HepG2 (cell line): Measurements from ENCODE around the gene HSPB3. TPM values are rescaled to one million over a fixed set of nuclear protein-coding genes. Genes with fewer than 3 reads are reported as not detected.

Experiments used
- ATAC-seq: fragments of 200-7000 bp; cut with Tn5 transposase; 3 replicates; pipeline ENCODE4 v1.9.1; 2020; ENCODE audit warnings: mild to moderate bottlenecking, moderate library complexity
- BruUV-seq: library from RNA; stranded (reverse); fragments of 400-500 nt; replicated peaks from 2 replicates; lab custom pipeline; 2021; lab: Mats Ljungman, UMichigan
- CTCF ChIA-PET: fragments of 300-600 bp; formaldehyde crosslinking; extraction: SDS; loops from one replicate; lab custom pipeline; 2021; ENCODE audit warnings: low total read pairs, inconsistent platforms, low intra/inter-chr PET ratio; lab: Yijun Ruan, JAX
- POLR2A ChIA-PET: fragments of 350-600 bp; sonication (Branson Sonifier 250); formaldehyde crosslinking; loops from one replicate; lab custom pipeline; 2020; ENCODE audit warnings: antibody characterized with exemption, inconsistent platforms; lab: Yijun Ruan, JAX
- DNase-seq: peaks from one replicate; pipeline ENCODE4 v3.0.0-alpha.2; 2015; ENCODE audit warnings: low spot score
- FAIRE-seq: peaks from 3 replicates; lab custom pipeline; 2011; peaks lifted over from hg19 to GRCh38; lab: Jason Lieb, UNC
- H2AFZ ChIP-seq: one replicate; pipeline ENCODE4 v1.6.1; 2011; ENCODE audit warnings: low read length, inconsistent platforms
- H3K27ac ChIP-seq: fragments of 300-600 bp; 3 replicates; pipeline ENCODE4 v1.8.0; 2011; ENCODE audit warnings: mixed run types, mild to moderate bottlenecking, mixed read lengths, low read length, inconsistent platforms; ENCODE audit not compliant: insufficient read depth; ENCODE audit errors: extremely low read length
- H3K27me3 ChIP-seq, 2 experiments: fragments of 200-600 bp in 1 of 2; 2 replicates in 1 of 2; 3 replicates in 1 of 2; pipeline versions ENCODE4 v1.6.0 to v1.8.0; 2011; ENCODE audit warnings: low read length in 2 of 2, mild to moderate bottlenecking in 2 of 2, moderate library complexity in 2 of 2, inconsistent platforms in 1 of 2; ENCODE audit not compliant: insufficient read depth in 2 of 2, control insufficient read depth in 1 of 2
- H3K36me3 ChIP-seq, 2 experiments: fragments of 200-600 bp in 1 of 2; replicated peaks in 1 of 2; 2 replicates in 1 of 2; 3 replicates in 1 of 2; pipeline versions ENCODE4 v1.5.1 to v1.8.0; 2011; ENCODE audit warnings: low read length in 2 of 2, inconsistent platforms in 1 of 2; ENCODE audit not compliant: insufficient read depth in 2 of 2, control insufficient read depth in 1 of 2
- H3K4me1 ChIP-seq: 2 replicates; pipeline ENCODE4 v1.5.1; 2012; ENCODE audit warnings: low read length, inconsistent platforms; ENCODE audit not compliant: insufficient read depth
- H3K4me2 ChIP-seq: 2 replicates; pipeline ENCODE4 v1.6.0; 2011; ENCODE audit warnings: low read depth, low read length, inconsistent platforms
- H3K4me3 ChIP-seq, 3 experiments: fragments of 200-600 bp in 1 of 3; sonication (generic), shearing (Covaris generic) in 1 of 3; replicated peaks in 1 of 3; 2 replicates each; pipeline ENCODE4 v1.5.1; 2011 to 2016; ENCODE audit warnings: low read length in 3 of 3, inconsistent platforms in 2 of 3, low read depth in 2 of 3, mild to moderate bottlenecking in 2 of 3, control low read depth in 1 of 3, mixed read lengths in 1 of 3; ENCODE audit not compliant: insufficient read depth in 1 of 3
- H3K79me2 ChIP-seq: one replicate; pipeline ENCODE4 v1.6.1; 2011; ENCODE audit warnings: low read length, inconsistent platforms; ENCODE audit not compliant: insufficient read depth
- H3K9ac ChIP-seq: 2 replicates; pipeline ENCODE4 v1.6.0; 2011; ENCODE audit warnings: mild to moderate bottlenecking, low read depth, low read length, inconsistent platforms; ENCODE audit not compliant: insufficient read depth
- H3K9me3 ChIP-seq: 2 replicates; pipeline ENCODE4 v1.5.1; 2012; ENCODE audit warnings: mild to moderate bottlenecking, low read length
- H4K20me1 ChIP-seq: 2 replicates; pipeline ENCODE4 v1.6.0; 2011; ENCODE audit warnings: inconsistent platforms, mild to moderate bottlenecking, low read length, moderate library complexity; ENCODE audit not compliant: insufficient read depth
- ATF3 ChIP-seq: sonication (generic); formaldehyde crosslinking; IDR thresholded peaks from 2 replicates; pipeline ENCODE4 v1.4.0; 2020; ENCODE audit warnings: missing genetic modification reagents
- CHD4 ChIP-seq: fragments of 200-600 bp; sonication (generic); IDR thresholded peaks from 2 replicates; pipeline ENCODE4 v1.7.0; 2017; ENCODE audit warnings: mild to moderate bottlenecking, low read length, borderline replicate concordance
- PBX2 ChIP-seq: IDR thresholded peaks from 2 replicates; pipeline ENCODE4 v1.6.1; 2016; ENCODE audit warnings: control low read depth
- SMAD3 ChIP-seq: sonication (generic); formaldehyde crosslinking; IDR thresholded peaks from 2 replicates; pipeline ENCODE4 v1.4.0; 2020; ENCODE audit warnings: missing genetic modification reagents
- SPEN ChIP-seq: sonication (generic); formaldehyde crosslinking; IDR thresholded peaks from 2 replicates; pipeline ENCODE4 v1.5.1; 2020; ENCODE audit warnings: low read depth, mild to moderate bottlenecking, missing genetic modification reagents
- ZNF30 ChIP-seq: sonication (generic); formaldehyde crosslinking; IDR thresholded peaks from 2 replicates; pipeline ENCODE4 v1.5.0; 2020; ENCODE audit warnings: mild to moderate bottlenecking, missing genetic modification reagents
- ZNF619 ChIP-seq: sonication (generic); formaldehyde crosslinking; IDR thresholded peaks from 2 replicates; pipeline ENCODE4 v1.4.0; 2020; ENCODE audit warnings: mild to moderate bottlenecking, missing genetic modification reagents
- ZNF687 ChIP-seq: sonication (generic); formaldehyde crosslinking; IDR thresholded peaks from 2 replicates; pipeline ENCODE4 v1.5.1; 2020; ENCODE audit warnings: mild to moderate bottlenecking, missing genetic modification reagents, moderate library complexity
- ZSCAN12 ChIP-seq: sonication (generic); formaldehyde crosslinking; IDR thresholded peaks from 2 replicates; pipeline ENCODE4 v1.9.0; 2021; ENCODE audit warnings: mild to moderate bottlenecking, missing genetic modification reagents
- WGBS: methylation state at CpG from one replicate; pipeline ENCODE4 v1.1.6; 2017; ENCODE audit warnings: low lambda C conversion rate; 5-methylcytosine and 5-hydroxymethylcytosine counted together
- in situ Hi-C: cut with HindIII; loops from 2 replicates; pipeline ENCODE4 v1.10.0; 2017; ENCODE audit warnings: low pct_unique_long_range_greater_than_20kb; ENCODE audit not compliant: extremely low pct_ligation_motif_present
- intact Hi-C: fragments of 100-400 bp; cut with micrococcal nuclease; formaldehyde crosslinking; loops from one replicate; pipeline ENCODE4 v1.10.0; 2022; ENCODE audit not compliant: unreplicated experiment
- polyA plus RNA-seq, 8 experiments: library from polyadenylated mRNA; depleted of rRNA in 3 of 8; stranded (reverse) in 7 of 8; unstranded in 1 of 8; fragments of >200 nt; fragmentation: Illumina TruSeq in 4 of 8; extraction: Trizol in 4 of 8; gene quantifications; 2 replicates each; pipeline versions ENCODE4 v1.2.1 to v1.2.3, GENCODE V29; 2011 to 2016; ENCODE audit warnings: low read depth in 4 of 8, missing spikeins in 1 of 8, mixed read lengths in 1 of 8; ENCODE audit not compliant: insufficient read depth in 1 of 8
- total RNA-seq, 5 experiments: library from RNA; depleted of rRNA; stranded (reverse); fragments of >200 nt; fragmentation: Illumina TruSeq; extraction: Trizol; gene quantifications; 2 replicates each; pipeline ENCODE4 v1.2.3, GENCODE V29; 2016; ENCODE audit warnings: low read depth in 1 of 5
- TF ChIP-seq, protein P1 (sequence below): sonication (generic); formaldehyde crosslinking; IDR thresholded peaks from 2 replicates; pipeline ENCODE4 v1.4.0; 2020; ENCODE audit warnings: missing genetic modification reagents, borderline replicate concordance
- TF ChIP-seq, protein P2 (sequence below): sonication (generic); formaldehyde crosslinking; IDR thresholded peaks from 2 replicates; pipeline ENCODE4 v1.4.0; 2020; ENCODE audit warnings: mild to moderate bottlenecking, low read depth, missing genetic modification reagents
- TF ChIP-seq, protein P3 (sequence below): IDR thresholded peaks from 2 replicates; pipeline ENCODE4 v1.6.1; 2018; ENCODE audit warnings: missing genetic modification reagents
- TF ChIP-seq, protein P4 (sequence below): sonication (generic); formaldehyde crosslinking; IDR thresholded peaks from 2 replicates; pipeline ENCODE4 v1.8.1; 2023; ENCODE audit warnings: mild to moderate bottlenecking, moderate library complexity, missing genetic modification reagents

The HSPB3 gene
- total and polyA plus RNA-seq, 2 of the 13 experiments (the other 11 are each of a cell fraction or from before 2014, with no cell fraction given), result not detected

- no peak overlapping the region for H3K4me2 ChIP-seq
- H3K36me3 ChIP-seq, result no peaks in the 10 kb centered on the region
- ChIA-PET POLR2A (no interaction called here), CTCF (no interaction called here)
- H4K20me1 ChIP-seq, result no peaks in the 10 kb centered on the region
- FAIRE-seq (no peak), ATAC-seq (no peak), DNase-seq (no peak)
- no TSS peak for BruUV-seq
- H3K79me2 ChIP-seq, result no peaks in the 10 kb centered on the region
- H3K9me3 ChIP-seq, result no peaks in the 10 kb centered on the region
- in situ Hi-C loops (no loop called here), intact Hi-C loops (no loop called here)
- H3K27ac ChIP-seq, result no peak overlapping the region
- H3K4me3 ChIP-seq, result no peak overlapping the region
- H2AFZ ChIP-seq, result no peak overlapping the region
- 9% methylated on average over 7 of the region's 7 CpGs for WGBS
- no peak overlapping the region for H3K9ac ChIP-seq
- H3K4me1 ChIP-seq, result no peaks in the 10 kb centered on the region
- H3K27me3 ChIP-seq, result peaks cover 0 to 14% of the 10 kb centered on the region in 2 experiments; a peak in 2 of 5 replicates
- TF ChIP-seq, protein P1, sequence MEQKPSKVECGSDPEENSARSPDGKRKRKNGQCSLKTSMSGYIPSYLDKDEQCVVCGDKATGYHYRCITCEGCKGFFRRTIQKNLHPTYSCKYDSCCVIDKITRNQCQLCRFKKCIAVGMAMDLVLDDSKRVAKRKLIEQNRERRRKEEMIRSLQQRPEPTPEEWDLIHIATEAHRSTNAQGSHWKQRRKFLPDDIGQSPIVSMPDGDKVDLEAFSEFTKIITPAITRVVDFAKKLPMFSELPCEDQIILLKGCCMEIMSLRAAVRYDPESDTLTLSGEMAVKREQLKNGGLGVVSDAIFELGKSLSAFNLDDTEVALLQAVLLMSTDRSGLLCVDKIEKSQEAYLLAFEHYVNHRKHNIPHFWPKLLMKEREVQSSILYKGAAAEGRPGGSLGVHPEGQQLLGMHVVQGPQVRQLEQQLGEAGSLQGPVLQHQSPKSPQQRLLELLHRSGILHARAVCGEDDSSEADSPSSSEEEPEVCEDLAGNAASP (CRISPR knock-in tag), result no peak
- no peak for TF ChIP-seq SMAD3
- no peak for TF ChIP-seq SPEN (CRISPR knock-in tag)
- TF ChIP-seq, protein P2, sequence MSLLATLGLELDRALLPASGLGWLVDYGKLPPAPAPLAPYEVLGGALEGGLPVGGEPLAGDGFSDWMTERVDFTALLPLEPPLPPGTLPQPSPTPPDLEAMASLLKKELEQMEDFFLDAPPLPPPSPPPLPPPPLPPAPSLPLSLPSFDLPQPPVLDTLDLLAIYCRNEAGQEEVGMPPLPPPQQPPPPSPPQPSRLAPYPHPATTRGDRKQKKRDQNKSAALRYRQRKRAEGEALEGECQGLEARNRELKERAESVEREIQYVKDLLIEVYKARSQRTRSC (CRISPR knock-in tag), result no peak
- TF ChIP-seq, protein P3, sequence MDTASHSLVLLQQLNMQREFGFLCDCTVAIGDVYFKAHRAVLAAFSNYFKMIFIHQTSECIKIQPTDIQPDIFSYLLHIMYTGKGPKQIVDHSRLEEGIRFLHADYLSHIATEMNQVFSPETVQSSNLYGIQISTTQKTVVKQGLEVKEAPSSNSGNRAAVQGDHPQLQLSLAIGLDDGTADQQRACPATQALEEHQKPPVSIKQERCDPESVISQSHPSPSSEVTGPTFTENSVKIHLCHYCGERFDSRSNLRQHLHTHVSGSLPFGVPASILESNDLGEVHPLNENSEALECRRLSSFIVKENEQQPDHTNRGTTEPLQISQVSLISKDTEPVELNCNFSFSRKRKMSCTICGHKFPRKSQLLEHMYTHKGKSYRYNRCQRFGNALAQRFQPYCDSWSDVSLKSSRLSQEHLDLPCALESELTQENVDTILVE (CRISPR knock-in tag), result no peak
- no peak for TF ChIP-seq PBX2 (CRISPR knock-in tag)
- TF ChIP-seq, protein P4, sequence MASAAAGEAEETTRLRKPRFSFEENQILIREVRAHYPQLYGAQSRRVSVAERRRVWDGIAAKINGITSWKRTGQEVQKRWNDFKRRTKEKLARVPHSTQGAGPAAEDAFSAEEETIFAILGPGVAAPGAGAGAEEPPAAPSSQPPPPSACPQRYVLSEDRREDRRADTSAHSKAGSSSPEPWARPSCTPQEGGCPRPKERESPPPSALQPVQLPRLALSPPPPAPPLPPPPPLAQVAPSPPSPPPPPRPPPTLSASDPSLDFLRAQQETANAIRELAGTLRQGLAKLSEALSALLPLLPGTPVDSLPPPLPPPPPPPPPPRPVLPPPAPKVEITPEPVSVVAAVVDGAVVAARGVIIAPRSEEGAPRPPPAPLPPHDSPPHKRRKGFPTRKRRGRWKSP (CRISPR knock-in tag), result no peak
- no peak for TF ChIP-seq ATF3 (CRISPR knock-in tag)
- no peak for TF ChIP-seq ZNF687 (CRISPR knock-in tag)
- TF ChIP-seq ZNF619, result no peak
- TF ChIP-seq ZSCAN12 (CRISPR knock-in tag), result no peak
- no peak for TF ChIP-seq ZNF30 (CRISPR knock-in tag)
- no peak for TF ChIP-seq CHD4
Measured at GRCh38 chr5:54438620-54439389, 16.7 kb upstream of the HSPB3 start.
